ENCODE data around the gene WTAP.
"Not testable (repeated sequence)": the region's sequence is repeated elsewhere in the genome, so short reads cannot be mapped to it uniquely, and the experiment has no call there.

WTAP gene

DNA sequence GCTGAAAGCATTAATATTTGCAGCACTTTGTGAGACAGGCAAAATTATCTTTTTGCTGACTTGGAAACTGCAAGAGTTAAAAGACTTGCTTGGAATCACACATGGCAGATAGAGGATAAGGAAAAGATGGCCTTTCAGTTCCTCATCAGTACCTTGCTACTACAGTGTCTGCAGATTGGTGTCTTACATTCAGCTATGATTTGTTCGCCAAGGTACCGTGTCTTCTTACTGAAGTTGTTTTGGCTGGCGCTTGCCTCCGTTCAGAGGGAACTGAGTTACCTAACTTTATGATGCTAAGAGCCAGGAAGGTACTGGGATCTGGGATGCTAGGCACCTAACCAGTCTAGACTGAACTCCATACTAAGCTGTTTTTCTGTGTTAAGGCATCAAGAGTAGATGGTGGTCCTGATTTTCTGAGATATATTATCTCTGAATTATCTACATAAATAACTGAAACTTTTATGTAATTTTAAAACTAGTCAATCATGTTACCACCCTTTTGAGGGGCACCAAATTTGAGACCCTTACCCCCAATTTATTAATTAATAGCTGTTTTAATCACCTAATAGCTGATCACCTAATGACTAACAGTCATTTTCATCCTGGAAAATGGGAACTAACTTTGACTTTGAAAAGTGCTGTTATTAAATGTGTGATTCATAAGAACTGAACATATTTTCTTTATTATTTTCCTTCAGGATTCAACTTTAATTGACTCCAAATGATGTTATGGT, 2.5 kb downstream of the WTAP start:
- no peak for DNase-seq

- no peak for DNase-seq
These were observed 3.0 kb downstream of the WTAP start for GRCh38 chr6:159730332-159730676.

DNA sequence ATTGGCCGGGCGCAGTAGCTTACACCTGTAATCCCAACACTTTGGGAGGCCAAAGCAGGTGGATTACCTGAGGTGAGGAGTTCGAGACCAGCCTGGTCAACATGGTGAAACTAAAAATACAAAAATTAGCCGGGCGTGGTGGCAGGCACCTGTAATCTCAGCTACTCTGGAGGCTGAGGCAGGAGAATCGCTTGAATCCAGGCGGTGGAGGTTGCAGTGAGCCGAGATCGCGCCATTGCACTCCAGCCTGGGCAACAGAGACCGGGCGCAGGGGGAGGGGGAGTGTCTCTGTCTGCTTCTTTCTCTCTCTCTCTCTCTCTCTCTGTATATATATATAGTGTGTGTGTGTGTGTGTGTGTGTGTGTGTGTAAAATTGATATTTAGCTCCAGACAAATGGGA, 5.2 kb downstream of the WTAP start:
- DNase-seq, result not testable (repeated sequence)

DNA sequence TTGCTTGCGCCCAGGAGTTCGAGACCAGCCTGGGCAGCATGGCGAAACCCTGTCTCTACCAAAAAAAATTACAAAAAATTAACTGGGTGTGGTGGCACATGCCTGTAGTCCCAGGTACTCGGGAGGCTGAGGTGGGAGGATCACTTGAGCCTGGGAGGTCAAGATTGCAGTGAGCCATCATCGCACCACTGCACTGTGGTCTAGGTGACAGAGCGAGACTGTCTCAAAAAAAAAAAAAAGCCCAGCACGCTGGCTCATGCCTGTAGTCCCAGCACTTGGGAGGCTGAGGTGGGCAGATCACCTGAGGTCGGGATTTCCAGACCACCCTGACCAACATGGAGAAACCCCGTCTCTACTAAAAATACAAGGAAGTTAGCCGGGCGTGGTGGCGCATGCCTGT, 6.1 kb downstream of the WTAP start:
- not testable (repeated sequence) for DNase-seq

- no peak for DNase-seq
These were observed 9.6 kb downstream of the WTAP start for GRCh38 chr6:159736908-159737307.

DNA sequence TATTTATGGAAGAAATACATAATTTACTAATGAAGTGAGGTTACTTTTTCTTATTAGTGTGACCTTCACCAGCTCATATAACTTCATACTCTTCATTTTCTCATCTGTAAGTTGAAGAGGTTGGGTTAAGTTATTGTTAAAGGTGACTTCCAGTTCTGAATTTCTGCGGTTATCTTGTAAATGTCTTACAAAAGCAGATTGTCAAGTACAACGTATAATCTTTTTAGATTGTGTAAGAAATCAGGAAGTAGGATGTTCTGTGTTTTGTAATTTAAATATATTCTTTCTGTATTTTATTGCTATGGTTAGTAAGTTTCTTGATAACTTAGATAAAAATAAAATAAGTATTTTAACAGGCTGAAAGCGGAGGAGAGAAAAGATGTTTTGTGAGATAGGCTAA, 12.0 kb downstream of the WTAP start:
- no peak for DNase-seq

- DNase-seq, result no peak
These were observed 14.9 kb downstream of the WTAP start for GRCh38 chr6:159742165-159742564.

DNA sequence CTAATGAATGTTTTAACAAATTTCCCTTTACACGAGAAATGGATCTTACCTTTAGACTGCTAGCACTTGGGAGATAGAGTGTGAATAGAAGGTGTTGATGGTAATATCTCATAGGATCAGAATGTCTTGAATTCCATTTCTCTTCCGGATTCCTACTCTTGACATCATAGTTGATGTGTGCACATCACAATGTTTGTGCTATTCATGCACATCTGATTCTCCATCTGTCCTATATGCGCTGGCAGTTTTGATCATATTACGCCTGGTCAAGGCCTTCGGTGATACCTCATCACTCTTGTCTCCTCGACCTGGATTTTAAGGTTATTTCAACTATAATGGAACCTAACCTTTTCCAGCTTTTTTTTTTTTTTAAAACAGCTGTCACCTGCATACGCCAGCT, 17.8 kb downstream of the WTAP start:
- DNase-seq, result no peak

- DNase-seq, result no peak
These were observed 19.5 kb downstream of the WTAP start for GRCh38 chr6:159746759-159747158.

GRCh38 chr6:159748127-159748526, 20.8 kb downstream of the WTAP start:
- not testable (repeated sequence) for DNase-seq

DNA sequence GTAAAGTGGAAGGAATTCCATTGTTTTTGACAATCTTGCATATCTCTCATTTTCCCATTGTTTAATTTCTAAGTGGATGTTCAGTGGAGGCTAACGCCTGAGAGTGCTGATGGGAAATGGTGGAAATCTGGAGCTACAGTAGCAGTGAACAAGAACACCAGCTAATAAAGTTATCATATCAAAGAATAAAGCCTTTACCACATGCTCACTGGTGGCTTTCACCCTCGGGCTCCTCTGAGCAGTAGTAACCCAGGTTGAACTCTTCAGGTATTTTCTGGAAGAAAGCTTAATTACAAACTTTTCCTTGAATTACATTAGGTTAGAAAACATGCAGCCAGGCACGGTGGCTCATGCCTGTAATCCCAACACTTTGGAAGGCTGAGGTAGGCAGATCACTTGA, 24.1 kb downstream of the WTAP start:
- no peak for DNase-seq

DNA sequence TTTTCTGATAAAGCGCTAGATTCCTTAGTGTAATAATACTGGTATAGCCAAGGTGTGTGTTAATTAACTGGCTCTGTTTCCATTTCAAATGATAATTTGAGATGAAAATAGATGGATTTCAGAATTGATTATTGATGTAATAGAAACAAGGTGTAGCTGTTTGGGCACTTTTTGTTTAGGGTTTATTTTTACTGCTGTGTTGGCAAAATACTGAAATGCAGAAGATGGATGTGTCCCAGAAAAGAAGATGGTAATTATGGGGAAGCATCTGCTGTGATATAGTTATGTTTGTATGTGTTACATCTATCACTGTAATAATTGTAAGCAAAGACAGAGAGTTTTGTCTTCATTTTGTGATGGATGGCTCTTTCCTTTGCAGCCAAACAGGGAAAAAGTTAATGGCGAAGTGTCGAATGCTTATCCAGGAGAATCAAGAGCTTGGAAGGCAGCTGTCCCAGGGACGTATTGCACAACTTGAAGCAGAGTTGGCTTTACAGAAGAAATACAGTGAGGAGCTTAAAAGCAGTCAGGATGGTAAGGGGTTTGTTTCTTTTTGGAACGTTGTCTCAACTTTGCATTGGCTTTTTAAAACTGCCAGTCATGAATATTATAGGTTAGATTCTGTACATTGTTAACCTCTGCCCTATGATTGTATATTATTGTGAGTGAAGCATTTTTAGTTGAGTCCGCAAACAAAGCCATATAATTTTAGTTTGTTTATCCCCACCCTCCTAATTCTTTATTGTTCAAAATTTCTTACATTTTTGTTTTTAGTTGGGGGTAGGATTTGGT, 26.0 kb downstream of the WTAP start:
- no peak for DNase-seq

DNA sequence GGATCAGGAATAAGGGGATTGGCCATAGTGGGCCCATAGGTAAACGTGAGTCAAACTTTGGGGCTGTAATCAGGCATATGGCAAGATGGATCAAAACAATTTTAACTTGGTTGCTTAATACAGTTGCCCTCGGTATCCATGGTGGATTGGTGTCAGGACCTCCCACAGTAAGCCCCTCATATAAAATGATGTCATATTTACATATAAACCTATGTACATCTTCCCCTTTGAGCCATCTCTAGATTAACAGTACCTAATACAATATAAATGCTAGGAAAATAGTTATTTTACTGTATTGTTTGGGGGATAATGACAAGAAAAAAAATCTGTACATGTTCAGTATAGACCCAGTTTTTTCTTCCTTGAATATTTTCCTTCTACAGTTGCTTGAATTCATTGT, 27.1 kb downstream of the WTAP start:
- DNase-seq, result no peak

- DNase-seq, result no peak
These were observed 27.9 kb downstream of the WTAP start for GRCh38 chr6:159754959-159755914.

- DNase-seq, result no peak
These were observed 29.2 kb downstream of the WTAP start for GRCh38 chr6:159756508-159756907.

- DNase-seq, result no peak
These were observed 31.0 kb downstream of the WTAP start for GRCh38 chr6:159758031-159759001.

DNA sequence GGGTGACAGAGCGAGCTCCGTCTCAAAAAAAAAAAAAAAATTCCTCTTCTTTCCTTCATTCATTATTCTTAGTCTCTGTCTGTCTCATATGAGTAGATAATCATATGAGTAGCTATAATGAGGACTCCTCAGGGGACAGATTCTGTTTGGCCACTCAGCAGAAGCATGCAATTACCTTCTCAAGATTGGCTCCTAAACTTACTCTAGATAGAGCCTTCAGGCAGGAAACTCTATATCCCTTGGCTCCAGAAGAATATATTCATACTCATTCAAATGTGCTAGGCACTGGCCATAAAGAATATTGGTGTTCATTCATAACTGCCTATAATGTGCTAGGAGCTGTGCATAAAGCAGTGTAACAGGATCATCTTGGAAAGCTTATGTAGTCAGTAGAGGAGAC, 32.3 kb downstream of the WTAP start:
- DNase-seq, result no peak

DNA sequence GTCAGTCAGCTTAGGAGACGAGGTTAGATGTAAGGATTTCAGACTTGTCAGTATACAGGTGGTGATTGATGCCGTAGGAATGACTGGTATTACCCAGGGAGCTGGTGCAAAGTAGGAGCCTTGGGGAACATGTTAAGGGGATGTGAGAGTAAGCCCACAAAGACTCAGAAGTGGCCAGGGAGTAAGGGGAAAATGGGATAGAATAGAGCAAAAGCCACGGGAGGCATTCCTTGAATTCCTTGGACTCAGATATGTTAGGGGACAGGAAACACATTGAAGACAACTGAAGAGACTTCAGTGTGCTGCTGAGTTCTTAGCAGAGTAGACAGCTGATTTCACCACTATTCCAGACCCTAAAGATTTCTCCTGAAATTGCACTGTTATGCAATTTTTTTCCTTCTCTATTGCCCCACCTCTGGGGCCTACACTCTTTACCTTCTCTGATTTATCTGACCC, 33.3 kb downstream of the WTAP start:
- no peak for DNase-seq

DNA sequence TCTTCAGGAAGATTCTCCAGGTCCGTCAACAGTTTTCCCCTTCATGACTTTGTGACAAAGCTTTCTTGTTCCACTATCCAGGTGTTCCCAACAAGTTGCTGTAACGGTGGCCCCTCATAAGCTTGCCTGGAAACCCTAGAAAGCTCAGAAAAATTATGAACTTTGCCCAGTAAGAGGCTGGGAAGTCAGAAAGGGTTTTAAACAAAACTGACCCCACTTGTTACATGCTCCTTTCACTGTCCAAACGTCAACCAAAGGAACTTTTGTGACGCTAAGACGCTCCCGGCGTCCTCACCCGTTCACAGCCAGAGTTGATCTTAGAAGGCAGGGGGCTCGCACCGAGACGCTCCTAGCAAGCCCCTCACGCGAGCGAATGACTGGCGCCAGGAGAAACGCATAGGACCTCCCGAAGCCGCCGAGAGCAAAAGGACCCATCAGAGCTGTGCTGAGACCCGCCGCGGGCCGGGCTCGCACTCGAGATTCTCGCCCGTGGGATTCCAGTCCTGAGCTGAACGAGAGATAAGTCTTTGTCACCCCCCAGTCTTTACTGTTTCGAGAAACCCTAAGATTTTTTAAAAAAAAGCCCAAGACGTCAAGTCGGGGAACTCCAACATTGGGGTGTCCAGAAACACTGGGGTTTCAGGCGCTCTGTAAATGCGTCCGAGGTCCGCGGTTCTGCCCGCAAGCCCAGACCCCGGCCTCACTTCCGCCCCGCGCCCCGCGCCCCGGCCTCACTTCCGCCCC, 34.0 kb downstream of the WTAP start:
- DNase-seq, result no peak

GRCh38 chr6:159761873-159762680, 34.8 kb downstream of the WTAP start, which contains the start of gene ACAT2:
TSS of gene ACAT2 (plus strand) at chr6:159762045. CDS start at chr6:159762088, 43 bp downstream.
- peak; percentile 95 for DNase-seq
